HL-60/S4 (cell line): Measurements from ENCODE around the gene MYL6.

Experiments
- in situ Hi-C: fragments of 300-500 bp; cut with MboI; formaldehyde crosslinking; loops from 2 replicates; pipeline ENCODE4 v1.14.3; 2022; ENCODE audit warnings: low sequenced_read_pairs

The MYL6 gene

DNA sequence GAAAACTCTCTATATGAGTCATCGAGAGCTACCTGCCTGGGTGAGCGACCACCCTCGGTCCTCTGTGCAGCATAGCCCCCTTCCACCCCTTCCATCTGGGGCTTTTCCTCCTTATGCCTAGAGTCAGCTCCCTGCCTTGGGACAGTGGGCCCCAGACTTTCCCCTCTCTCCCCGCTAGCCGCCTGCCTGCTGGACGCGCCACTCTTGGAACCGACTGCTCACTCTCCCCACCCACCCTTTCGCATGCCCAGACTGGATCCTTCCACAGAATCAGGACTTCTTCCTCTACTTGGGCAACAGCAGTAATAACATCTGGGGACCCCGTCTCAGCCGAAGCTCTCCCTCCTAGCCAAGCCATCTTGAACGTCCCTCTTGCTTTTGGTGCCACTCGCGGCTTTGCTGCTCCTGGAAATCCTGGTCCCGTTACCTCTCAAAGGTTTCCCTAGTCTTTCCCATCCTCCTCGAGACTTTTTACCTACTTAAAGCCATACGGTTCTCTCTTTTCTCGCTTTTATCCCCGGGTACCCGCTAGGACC is 29.4 kb upstream of the MYL6 start:
- in situ Hi-C loops, result loop anchor here (10.0 kb wide), 1 partner anchor 336 kb away; the partner anchor contains the start of gene SPRYD4

DNA sequence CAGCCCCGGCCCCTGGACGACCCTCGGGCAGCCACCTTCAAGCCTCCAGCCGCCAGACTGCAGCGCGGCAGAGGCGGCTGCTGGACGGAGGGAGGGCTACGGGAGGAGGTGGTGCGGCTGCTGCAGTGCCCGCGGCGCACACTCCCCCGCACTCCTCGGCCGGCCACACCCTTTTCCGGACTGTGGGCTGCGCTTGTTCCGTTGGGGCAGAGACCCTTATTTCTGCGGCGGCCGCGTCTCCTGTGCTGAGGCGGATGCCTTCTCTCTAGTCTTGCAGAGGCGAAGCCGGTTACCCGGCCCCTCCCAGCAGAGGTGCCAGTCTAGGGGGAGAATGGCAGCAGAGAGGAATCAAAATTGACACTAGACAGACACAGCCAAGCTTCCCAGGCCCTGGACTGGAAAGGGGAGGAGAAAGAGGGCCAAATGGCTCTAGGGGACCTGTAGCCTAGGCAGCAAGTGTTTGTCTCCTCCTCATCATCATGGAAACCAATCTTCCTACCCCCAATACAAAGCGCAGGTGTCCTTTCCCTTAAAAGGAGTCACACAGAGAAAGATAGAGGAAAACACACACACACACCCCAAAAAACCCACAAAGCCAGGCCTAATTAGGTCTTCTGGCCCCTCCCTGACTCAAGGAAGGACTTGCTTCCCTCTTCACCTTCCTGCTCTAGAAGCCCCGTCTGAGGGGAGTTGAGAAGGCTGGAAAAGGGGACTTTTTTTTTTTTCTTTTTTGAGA is 28.8 kb upstream of the MYL6 start:
- in situ Hi-C loops, result loop anchor here (10.0 kb wide), 1 partner anchor 335 kb away; the partner anchor contains the start of gene SPRYD4

- in situ Hi-C loops, result loop anchor here (5.0 to 10.0 kb wide), 2 partner anchors 37 to 335 kb away; partner anchors contain the start of gene SPRYD4
These were observed 28.1 kb upstream of the MYL6 start for GRCh38 chr12:56129942-56130495.

DNA sequence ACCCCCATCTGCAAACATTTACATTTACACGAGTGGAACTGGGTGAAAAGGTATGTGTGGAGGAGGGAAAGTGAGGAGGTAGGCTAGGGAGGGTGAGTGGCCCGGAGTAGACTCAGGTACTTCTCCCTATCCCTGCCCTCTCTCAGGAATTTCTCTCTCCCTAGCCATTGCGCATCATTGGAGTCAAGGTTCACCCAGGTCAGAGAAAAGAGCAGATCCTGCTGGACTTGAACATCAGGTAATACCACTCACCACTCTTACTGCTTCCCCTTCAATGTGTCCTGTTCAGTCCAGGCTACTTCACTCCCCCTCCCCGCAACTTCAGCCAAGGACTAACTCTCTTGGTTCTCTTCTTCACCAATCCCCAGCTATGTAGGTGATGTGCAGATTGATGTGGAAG is 27.3 kb upstream of the MYL6 start:
- in situ Hi-C loops, result loop anchor here (5.0 kb wide), 1 partner anchor 36 kb away; no protein-coding TSS in a partner anchor

- in situ Hi-C loops, result loop anchor here (5.0 kb wide), 1 partner anchor 32 kb away; no protein-coding TSS in a partner anchor
These were observed 23.3 kb upstream of the MYL6 start for GRCh38 chr12:56134897-56135296.

DNA sequence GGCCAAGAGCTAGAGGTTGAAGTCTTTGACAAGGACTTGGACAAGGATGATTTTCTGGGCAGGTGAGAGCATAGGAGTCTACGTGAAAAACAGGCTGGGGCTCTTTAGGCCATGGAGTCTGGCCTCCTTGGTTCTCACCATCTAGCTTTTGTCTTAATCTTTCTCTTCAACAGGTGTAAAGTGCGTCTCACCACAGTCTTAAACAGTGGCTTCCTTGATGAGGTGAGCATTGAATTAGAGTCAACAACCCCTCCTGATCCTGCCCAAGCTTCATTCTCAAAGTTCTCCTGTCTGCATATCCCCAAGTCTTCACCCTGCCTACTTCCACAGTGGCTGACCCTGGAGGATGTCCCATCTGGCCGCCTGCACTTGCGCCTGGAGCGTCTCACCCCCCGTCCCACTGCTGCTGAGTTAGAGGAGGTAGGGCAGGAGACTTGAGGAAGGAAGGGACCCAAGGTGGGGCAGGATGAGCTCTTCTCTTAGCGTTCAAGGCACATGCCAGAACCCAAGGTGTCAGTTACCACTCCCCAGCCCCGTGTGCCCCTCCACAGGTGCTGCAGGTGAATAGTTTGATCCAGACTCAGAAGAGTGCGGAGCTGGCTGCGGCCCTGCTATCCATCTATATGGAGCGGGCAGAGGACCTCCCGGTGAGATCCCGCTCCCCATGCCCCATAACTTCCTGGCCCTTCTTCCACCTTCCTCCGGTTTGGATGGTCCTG is 20.1 kb upstream of the MYL6 start:
- in situ Hi-C loops, result no loop called here

- in situ Hi-C loops, result no loop called here
These were observed 16.0 kb upstream of the MYL6 start for GRCh38 chr12:56141946-56142784.

- in situ Hi-C loops, result no loop called here
These were observed 14.9 kb upstream of the MYL6 start for GRCh38 chr12:56143217-56143616.

DNA sequence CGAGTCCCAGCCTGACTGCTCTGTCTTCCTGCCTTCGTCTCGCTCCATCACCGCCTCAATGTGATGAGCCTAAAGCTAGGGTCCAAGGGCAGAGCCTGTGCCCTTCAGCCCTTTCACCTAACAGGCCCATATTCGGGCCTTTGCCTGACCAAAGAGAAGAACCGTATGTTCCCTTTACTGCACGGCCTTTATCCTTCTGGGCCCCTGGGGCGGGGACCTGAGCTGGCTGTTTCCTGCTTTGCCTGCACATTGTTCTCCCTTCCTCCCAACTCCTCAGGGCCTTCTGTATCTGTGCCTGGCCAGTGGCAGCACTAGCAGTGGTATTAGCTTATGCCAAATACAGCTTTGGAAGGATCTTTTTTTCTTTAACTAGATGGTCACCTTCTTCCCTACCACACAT is 14.3 kb upstream of the MYL6 start:
- in situ Hi-C loops, result no loop called here

- in situ Hi-C loops, result no loop called here
These were observed 12.9 kb upstream of the MYL6 start for GRCh38 chr12:56145217-56145616.

- in situ Hi-C loops, result no loop called here
These were observed 11.4 kb upstream of the MYL6 start for GRCh38 chr12:56146492-56147460.

DNA sequence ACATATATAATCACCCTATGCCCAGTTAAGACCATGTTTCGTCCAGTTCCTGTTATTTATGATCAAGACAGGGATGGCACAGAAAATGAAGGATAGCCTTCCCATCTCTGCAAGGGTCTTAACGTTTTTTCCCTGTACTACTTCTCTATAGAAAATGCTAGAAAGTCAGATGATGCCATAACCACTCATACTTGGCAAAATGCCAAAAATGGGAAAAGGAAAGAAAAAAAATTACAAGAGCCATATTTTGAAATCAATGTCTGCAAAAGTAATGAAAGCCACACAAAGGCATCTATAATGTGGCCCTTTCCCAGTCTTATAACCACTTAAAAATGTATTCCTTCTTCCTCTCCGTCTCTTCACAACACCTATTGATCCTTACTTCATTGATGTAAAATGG is 7.6 kb upstream of the MYL6 start:
- in situ Hi-C loops, result no loop called here

DNA sequence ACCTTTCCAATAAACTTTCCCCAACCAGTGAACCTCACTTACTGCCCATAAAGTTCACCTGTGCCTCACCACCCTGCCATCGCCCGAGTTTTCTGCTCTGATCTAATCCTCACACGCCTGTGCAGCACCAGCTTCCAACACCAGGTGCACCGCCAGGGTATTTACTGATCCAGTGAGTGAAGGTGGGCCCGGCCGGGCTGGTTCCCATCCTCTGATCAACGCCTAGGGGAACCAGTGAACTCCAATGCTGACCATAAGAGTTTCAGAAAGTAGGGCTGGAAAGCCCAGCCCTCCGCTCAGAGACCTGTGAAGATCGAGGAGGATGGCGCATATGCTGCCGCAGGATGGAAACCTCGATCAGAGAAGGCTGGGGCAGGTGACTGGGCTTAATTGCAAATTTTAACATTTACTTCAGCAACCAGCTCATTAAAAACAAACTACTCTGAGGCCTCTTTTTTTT is 6.5 kb upstream of the MYL6 start:
- in situ Hi-C loops, result no loop called here

- in situ Hi-C loops, result no loop called here
These were observed 5.9 kb upstream of the MYL6 start, which contains the start of gene MYL6B for GRCh38 chr12:56152132-56152755. Gene MYL6B (plus strand): TSS chr12:56152587. CDS start chr12:56153919, 1,332 bp downstream.

- in situ Hi-C loops, result no loop called here
These were observed 5.1 kb upstream of the MYL6 start for GRCh38 chr12:56152756-56153677.

DNA sequence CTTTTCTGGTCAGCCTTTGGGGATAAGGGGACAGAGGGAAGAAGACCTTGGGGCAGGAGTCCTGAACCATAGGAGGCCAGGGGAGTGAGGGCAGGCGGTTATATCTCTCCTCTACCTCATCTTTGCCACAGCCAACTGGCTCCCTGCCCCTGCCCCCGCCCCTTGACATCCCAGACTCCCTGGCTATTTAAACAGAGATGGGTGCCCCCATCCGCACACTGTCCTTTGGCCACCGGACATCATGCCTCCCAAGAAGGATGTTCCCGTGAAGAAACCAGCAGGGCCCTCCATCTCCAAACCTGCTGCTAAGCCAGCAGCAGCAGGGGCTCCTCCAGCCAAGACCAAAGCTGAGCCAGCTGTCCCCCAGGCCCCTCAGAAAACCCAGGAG is 4.5 kb upstream of the MYL6 start:
- in situ Hi-C loops, result no loop called here

DNA sequence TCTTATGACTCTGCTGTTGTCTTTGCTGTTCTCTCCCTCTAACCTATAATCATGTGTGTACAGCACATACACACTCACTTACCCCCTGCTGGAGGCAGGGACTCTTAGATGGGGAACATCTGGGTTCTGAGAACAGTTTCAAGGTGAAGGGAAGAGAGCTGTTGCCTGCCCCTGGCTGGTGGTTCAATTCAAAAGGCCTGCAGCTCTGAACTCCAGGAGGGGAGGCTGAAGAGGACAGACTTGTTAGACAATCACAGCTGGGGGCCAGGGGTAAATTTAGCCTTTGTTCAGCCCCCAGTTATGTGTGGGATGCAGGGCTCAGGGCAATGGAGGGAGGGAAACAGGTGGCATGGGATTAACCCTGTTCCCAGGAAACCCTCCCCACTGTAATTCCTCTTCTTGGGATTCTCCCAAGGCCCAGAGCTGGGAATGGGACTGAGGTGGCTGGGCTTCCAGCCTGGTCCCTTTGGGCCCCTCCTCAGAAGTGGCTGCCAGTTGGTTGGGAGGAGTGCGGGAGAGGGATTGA is 3.9 kb upstream of the MYL6 start:
- in situ Hi-C loops, result no loop called here

- in situ Hi-C loops, result no loop called here
These were observed 3.3 kb upstream of the MYL6 start for GRCh38 chr12:56154818-56155217.
